NCI-H2196 (cell line): Measurements from ENCODE around the gene AKT2.
A peak's percentile ranks its signal among the peaks of the same experiment; 100 is the strongest.

ENCODE experiments used
- DNase-seq: peaks from one replicate; lab custom pipeline; 2025; ENCODE audit not compliant: unreplicated experiment; lab: John Stamatoyannopoulos, UW

Gene AKT2

GRCh38 chr19:40192758-40193586, 92.2 kb downstream of the AKT2 start:
- DNase-seq, result no peak

GRCh38 chr19:40191836-40192646, 93.1 kb downstream of the AKT2 start:
- DNase-seq, result no peak

GRCh38 chr19:40190891-40191835, 94.0 kb downstream of the AKT2 start, which contains the start of gene MAP3K10:
MAP3K10 (plus strand) TSS chr19:40191426; CDS start chr19:40192032, 606 bp downstream.
- peak; percentile 65 for DNase-seq

DNA sequence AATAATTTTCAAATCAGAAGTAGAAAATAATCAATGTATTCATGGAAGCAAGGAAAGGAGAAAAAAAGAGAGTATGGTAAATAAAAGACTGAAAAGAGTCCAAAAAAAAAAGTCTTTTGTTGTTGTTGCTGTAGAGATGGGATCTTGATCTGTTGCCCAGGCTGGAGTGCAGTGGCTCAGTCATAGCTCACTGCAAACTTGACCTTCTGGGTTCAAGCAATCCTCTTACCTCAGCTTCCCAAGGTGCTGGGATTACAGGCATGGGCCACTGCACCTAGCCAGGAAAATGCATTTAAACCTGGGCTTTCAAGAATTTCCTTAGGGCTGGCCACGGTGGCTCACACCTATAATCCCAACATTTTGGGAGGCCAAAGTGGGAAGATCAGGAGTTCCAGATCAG, 100.9 kb downstream of the AKT2 start:
- no peak for DNase-seq
